ENCODE data around the gene CTXN2.

The CTXN2 gene

DNA sequence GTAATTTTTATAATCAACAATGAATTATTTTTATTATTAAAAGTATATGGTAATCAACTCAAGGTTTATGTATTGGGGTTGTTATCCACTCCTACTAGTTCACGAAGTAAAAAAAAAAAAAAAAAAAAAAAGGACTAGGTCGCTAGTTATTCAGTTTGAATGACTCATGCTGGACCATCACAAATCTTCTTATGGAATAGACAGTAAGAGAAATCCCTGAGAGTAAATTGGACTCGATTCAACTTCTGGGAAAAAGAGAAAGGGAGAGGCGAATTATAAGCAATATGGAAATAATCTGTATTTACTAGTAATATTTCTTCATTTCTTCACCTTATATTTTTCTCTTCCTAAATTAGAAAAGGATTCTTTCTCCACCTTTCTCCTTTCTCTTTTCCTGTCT lies 15.4 kb upstream of the CTXN2 start:
- Histone ChIP-seq H3K36me3 (ENCODE audit: control insufficient read depth, insufficient read depth, low read length) (no peaks in the 10 kb centered on the region), H3K27ac (ENCODE audit: insufficient read depth, low read depth, low read length, poor library complexity, severe bottlenecking) (no peak overlapping the region), H3K27me3 (ENCODE audit: control insufficient read depth, insufficient read depth, low read length, poor library complexity, severe bottlenecking) (no peaks in the 10 kb centered on the region), H3K4me1 (ENCODE audit: control insufficient read depth, insufficient read depth, low read length) (peaks cover 12% of the 10 kb centered on the region), H3K9me3 (ENCODE audit: control insufficient read depth, low read length) (no peaks in the 10 kb centered on the region), H3K4me3 (ENCODE audit: insufficient read depth, low read depth, low read length) (peak overlapping the region; percentile 57)
- WGBS, 2 experiments: 93% methylated on average over 3 of the region's 4 CpGs; no CpG with 5 or more reads in 1 of the 2 experiments

DNA sequence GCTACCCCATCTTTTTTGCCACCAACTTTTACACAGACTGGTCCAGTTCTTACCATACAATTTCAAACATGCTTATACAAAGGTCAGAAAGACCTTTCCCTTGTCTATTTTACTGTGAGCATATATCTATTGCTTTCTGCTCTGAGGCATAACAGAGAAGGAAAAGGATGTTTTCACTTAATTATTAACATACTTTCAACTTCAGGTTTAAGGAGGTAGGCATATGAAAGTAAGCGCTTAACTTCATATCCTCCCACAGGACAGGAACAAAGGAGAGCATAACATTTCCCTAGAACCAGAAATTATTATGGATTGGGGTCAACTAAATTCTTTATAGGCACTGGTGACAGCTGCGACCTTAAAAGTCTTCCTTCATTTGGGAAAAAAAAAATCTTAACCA lies 14.5 kb upstream of the CTXN2 start:
- no peaks in the 10 kb centered on the region for H3K27me3 ChIP-seq (ENCODE audit: control insufficient read depth, insufficient read depth, low read length, poor library complexity, severe bottlenecking)
- H3K9me3 ChIP-seq (ENCODE audit: control insufficient read depth, low read length): no peaks in the 10 kb centered on the region
- no peak overlapping the region for H3K27ac ChIP-seq (ENCODE audit: insufficient read depth, low read depth, low read length, poor library complexity, severe bottlenecking)
- H3K4me1 ChIP-seq (ENCODE audit: control insufficient read depth, insufficient read depth, low read length): peaks cover 12% of the 10 kb centered on the region
- no peaks in the 10 kb centered on the region for H3K36me3 ChIP-seq (ENCODE audit: control insufficient read depth, insufficient read depth, low read length)
- WGBS, 2 experiments: 36 to 48% methylated on average over 1 to 2 of the region's 2 CpGs
- H3K4me3 ChIP-seq (ENCODE audit: insufficient read depth, low read depth, low read length): peak overlapping the region; percentile 57

DNA sequence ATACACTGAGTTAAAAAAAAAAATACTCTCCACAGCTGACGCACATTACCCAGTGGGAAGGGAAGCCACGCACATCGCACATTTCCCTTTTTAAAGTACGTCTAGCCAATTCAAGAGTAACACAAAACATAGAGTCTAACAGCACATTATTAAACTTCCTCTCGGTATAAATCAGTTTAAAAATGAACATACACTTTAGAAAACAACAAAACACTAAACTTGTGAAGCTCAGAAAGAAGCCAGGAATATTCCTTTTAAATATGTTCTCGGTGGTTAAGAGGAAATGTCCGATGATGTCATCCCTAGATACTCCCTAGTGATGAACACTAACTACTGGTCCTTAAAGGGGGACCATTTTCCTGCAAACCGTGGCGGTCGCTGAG lies 14.1 kb upstream of the CTXN2 start:
- Histone ChIP-seq H3K27me3 (ENCODE audit: control insufficient read depth, insufficient read depth, low read length, poor library complexity, severe bottlenecking) (no peaks in the 10 kb centered on the region), H3K4me1 (ENCODE audit: control insufficient read depth, insufficient read depth, low read length) (peaks cover 12% of the 10 kb centered on the region), H3K36me3 (ENCODE audit: control insufficient read depth, insufficient read depth, low read length) (no peaks in the 10 kb centered on the region), H3K4me3 (ENCODE audit: insufficient read depth, low read depth, low read length) (peak overlapping the region; percentile 57), H3K9me3 (ENCODE audit: control insufficient read depth, low read length) (no peaks in the 10 kb centered on the region), H3K27ac (ENCODE audit: insufficient read depth, low read depth, low read length, poor library complexity, severe bottlenecking) (peak overlapping the region; percentile 82)
- WGBS, 2 experiments: 2 to 5% methylated on average over 10 of the region's 10 CpGs

DNA sequence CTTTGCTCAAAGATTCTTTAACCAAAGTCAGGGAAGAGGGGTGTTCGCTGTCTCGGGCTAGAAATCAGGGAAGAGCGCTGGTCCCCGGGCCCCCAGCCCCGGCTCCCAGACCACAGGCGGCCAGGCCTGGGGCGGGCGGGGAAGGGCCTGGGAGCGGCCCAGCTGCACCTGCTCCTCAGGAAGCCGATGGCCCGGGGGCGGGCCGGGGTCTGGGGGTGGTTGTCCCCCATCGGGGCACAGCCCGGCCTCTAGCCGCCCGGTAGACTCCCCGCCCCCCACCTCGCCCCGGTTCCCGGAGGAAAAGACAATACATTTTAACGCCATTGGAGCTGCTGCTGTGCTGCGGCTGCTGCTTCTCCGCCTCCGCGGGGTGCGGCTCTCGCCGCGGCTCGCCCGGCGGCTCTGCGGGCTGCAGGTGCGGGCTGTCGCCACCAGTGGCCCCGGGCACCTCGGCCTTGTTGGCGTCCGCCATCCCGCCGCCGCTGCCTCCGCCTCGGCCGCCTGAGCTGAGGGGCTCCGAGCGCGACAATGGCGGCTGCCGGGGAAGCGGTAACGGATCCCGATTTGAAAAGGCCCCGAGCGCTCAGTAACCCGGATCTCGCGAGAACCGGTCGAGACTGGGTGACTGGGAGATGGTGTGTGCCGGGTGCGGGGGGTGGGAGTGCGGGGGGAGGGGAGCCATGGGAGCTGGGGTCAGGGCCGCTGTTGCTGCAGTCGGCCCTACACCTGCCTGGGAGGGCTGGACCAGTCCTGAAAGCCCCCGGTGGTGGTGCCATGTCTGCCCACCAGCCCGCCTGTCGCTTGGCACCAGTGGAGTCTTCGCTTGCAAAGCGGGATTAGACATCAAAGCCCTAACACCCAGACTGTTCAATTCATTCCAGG lies 13.5 kb upstream of the CTXN2 start, which contains the start of gene MYEF2:
Gene MYEF2 (minus strand): TSS at position 530 of the 882 bp plus-strand sequence. CDS start 58 bp downstream, at position 472.
- Histone ChIP-seq H3K27ac (ENCODE audit: insufficient read depth, low read depth, low read length, poor library complexity, severe bottlenecking) (peak within 1 kb of the TSS; percentile 82), H3K27me3 (ENCODE audit: control insufficient read depth, insufficient read depth, low read length, poor library complexity, severe bottlenecking) (no peaks in the 10 kb centered on the region), H3K4me1 (ENCODE audit: control insufficient read depth, insufficient read depth, low read length) (peaks cover 12% of the 10 kb centered on the region), H3K36me3 (ENCODE audit: control insufficient read depth, insufficient read depth, low read length) (no peaks in the 10 kb centered on the region), H3K4me3 (ENCODE audit: insufficient read depth, low read depth, low read length) (peak within 1 kb of the TSS; percentile 57), H3K9me3 (ENCODE audit: control insufficient read depth, low read length) (no peaks in the 10 kb centered on the region)
- 1% methylated on average over 71 of the region's 71 CpGs for WGBS, 2 experiments

DNA sequence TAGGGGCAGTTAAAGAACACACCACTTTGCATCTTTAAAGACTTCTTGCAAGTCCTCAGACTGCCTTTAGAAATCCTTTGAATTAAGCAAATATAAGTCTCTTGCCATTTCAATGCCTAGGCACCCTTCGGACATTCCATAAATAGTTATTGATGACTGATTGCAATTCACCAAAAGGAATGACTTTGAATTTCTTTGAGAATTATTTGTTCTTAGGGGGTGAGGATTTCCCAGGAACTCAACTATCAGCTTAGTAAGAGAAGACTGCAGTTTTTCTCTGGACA lies 12.9 kb upstream of the CTXN2 start:
- Histone ChIP-seq H3K4me1 (ENCODE audit: control insufficient read depth, insufficient read depth, low read length) (peaks cover 12% of the 10 kb centered on the region), H3K4me3 (ENCODE audit: insufficient read depth, low read depth, low read length) (peak overlapping the region; percentile 57), H3K27me3 (ENCODE audit: control insufficient read depth, insufficient read depth, low read length, poor library complexity, severe bottlenecking) (no peaks in the 10 kb centered on the region), H3K36me3 (ENCODE audit: control insufficient read depth, insufficient read depth, low read length) (no peaks in the 10 kb centered on the region), H3K9me3 (ENCODE audit: control insufficient read depth, low read length) (no peaks in the 10 kb centered on the region), H3K27ac (ENCODE audit: insufficient read depth, low read depth, low read length, poor library complexity, severe bottlenecking) (no peak overlapping the region)
- WGBS, 2 experiments: 71 to 80% methylated on average over 1 of the region's 1 CpG

DNA sequence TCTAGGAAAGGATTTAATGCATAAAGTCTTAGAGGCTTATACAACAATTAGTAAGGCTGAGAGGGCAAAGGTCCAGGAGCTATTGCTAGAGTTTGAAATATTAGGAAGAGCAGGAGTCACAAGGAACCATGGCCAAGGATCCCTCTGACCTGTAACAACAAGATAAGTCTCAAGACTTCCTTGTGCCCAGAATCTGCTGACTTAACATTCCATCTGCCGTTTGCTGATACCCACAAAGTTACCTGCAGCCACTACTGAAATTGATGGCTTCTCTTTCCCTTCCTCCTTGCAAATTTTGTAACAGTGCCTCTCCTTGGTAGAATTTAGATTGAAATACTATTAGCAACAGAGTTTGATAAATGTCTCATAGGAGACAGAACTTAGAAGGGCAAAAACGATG lies 8.7 kb upstream of the CTXN2 start:
- H3K4me1 ChIP-seq (ENCODE audit: control insufficient read depth, insufficient read depth, low read length): no peaks in the 10 kb centered on the region
- no peaks in the 10 kb centered on the region for H3K36me3 ChIP-seq (ENCODE audit: control insufficient read depth, insufficient read depth, low read length)
- no peak overlapping the region for H3K27ac ChIP-seq (ENCODE audit: insufficient read depth, low read depth, low read length, poor library complexity, severe bottlenecking)
- no peak overlapping the region for H3K4me3 ChIP-seq (ENCODE audit: insufficient read depth, low read depth, low read length)
- WGBS, 2 experiments: 91 to 97% methylated on average over 2 of the region's 2 CpGs
- H3K27me3 ChIP-seq (ENCODE audit: control insufficient read depth, insufficient read depth, low read length, poor library complexity, severe bottlenecking): no peaks in the 10 kb centered on the region
- H3K9me3 ChIP-seq (ENCODE audit: control insufficient read depth, low read length): no peaks in the 10 kb centered on the region

DNA sequence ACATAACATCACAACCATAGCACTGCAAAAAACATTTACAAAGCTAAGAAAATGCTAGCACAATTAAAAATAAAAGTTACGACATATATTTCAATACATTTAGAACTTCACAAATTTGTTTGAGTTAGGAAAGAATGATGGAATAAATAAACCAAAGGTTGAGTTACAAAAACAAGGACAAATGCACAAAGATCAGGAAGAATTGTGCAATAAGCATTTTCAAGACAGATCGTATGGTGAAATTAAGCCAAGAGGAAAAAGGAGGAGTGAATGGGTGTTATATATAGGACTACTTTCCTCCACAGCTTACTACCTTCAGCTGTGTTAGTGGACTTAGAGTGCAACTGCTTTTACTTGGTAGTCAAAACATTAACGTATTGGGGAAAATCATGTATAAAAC lies 5.9 kb upstream of the CTXN2 start:
- H3K4me3 ChIP-seq (ENCODE audit: insufficient read depth, low read depth, low read length): no peak overlapping the region
- WGBS, 2 experiments: 91 to 100% methylated on average over 1 to 2 of the region's 3 CpGs
- H3K36me3 ChIP-seq (ENCODE audit: control insufficient read depth, insufficient read depth, low read length): no peaks in the 10 kb centered on the region
- H3K9me3 ChIP-seq (ENCODE audit: control insufficient read depth, low read length): no peaks in the 10 kb centered on the region
- H3K27ac ChIP-seq (ENCODE audit: insufficient read depth, low read depth, low read length, poor library complexity, severe bottlenecking): no peak overlapping the region
- no peaks in the 10 kb centered on the region for H3K4me1 ChIP-seq (ENCODE audit: control insufficient read depth, insufficient read depth, low read length)
- no peaks in the 10 kb centered on the region for H3K27me3 ChIP-seq (ENCODE audit: control insufficient read depth, insufficient read depth, low read length, poor library complexity, severe bottlenecking)

DNA sequence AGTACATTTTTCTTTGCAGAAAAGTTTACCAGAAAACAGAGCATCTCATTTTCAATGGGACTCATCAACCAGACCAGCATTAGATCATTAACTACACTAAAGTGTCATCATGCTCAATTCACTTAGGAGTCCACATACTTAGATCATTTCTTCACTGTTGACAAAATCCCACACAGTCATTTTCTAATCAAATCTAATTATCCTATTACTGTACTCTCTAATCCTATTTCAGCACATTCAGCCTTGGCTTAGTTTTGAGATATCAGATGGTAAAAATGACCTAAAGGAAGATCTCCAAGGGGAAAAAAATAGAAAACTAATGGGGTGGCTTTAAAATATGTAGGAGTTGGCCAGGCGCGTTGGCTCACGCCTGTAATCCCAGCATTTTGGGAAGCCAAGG lies 5.2 kb upstream of the CTXN2 start:
- Histone ChIP-seq H3K27ac (ENCODE audit: insufficient read depth, low read depth, low read length, poor library complexity, severe bottlenecking) (no peak overlapping the region), H3K4me1 (ENCODE audit: control insufficient read depth, insufficient read depth, low read length) (no peaks in the 10 kb centered on the region), H3K9me3 (ENCODE audit: control insufficient read depth, low read length) (no peaks in the 10 kb centered on the region), H3K27me3 (ENCODE audit: control insufficient read depth, insufficient read depth, low read length, poor library complexity, severe bottlenecking) (peaks cover 3% of the 10 kb centered on the region), H3K36me3 (ENCODE audit: control insufficient read depth, insufficient read depth, low read length) (no peaks in the 10 kb centered on the region), H3K4me3 (ENCODE audit: insufficient read depth, low read depth, low read length) (no peak overlapping the region)
- 91 to 97% methylated on average over 3 of the region's 3 CpGs for WGBS, 2 experiments

DNA sequence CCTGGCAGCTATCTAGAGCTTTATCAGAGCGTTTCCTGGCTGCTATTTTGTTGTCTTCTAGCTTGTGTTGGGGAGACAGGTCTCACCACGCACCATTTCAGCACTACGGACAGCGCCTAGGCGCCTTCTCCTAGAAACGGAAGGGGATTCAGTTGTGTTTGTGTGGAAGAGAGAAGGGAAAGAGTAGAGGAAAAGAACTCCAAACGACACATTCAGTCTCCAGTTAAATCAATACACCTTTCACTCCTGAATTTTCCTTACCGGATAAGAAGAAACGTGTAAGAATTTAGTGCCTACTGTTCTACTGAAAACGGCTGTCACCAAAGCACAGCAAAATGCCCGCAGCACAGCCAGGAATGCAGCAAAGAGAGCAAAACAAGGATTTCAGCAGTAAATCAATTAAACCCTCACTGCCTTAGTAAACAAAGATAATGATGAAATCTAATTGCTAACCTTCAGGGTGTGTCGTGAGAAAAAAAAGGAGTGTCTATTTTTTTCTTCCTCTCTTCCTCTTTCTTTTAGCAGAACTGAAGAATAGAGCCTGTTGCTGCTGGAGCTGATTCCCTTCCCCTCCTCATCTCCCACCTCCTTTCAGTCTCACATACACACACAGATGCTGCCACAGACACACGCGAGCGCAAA lies 412 bp upstream of the CTXN2 start:
- Histone ChIP-seq H3K4me3 (ENCODE audit: insufficient read depth, low read depth, low read length) (peak overlapping the region; percentile 28), H3K27ac (ENCODE audit: insufficient read depth, low read depth, low read length, poor library complexity, severe bottlenecking) (no peak overlapping the region), H3K27me3 (ENCODE audit: control insufficient read depth, insufficient read depth, low read length, poor library complexity, severe bottlenecking) (peaks cover 21% of the 10 kb centered on the region), H3K9me3 (ENCODE audit: control insufficient read depth, low read length) (no peaks in the 10 kb centered on the region), H3K36me3 (ENCODE audit: control insufficient read depth, insufficient read depth, low read length) (no peaks in the 10 kb centered on the region), H3K4me1 (ENCODE audit: control insufficient read depth, insufficient read depth, low read length) (no peaks in the 10 kb centered on the region)
- 7 to 8% methylated on average over 10 to 14 of the region's 15 CpGs for WGBS, 2 experiments

DNA sequence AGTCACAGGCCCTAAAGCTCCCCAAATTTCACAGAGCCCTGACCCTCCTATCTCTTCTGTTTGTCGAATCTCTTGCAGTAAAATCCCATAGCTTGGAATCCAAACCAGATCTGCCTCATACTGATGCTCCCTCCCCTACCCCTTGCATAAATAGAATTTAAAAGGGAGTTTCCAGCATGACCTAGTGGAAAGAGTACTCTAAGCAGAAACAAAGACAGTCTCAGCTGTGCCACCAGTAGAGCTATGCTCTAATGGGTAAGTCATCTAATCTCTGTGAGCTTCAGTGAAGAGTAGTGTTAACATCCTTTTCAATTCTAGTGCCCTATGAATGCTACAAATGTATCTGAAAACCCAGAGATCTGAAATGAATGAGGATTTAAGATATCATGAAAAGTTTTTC lies 10.6 kb downstream of the CTXN2 start:
- Histone ChIP-seq H3K36me3 (ENCODE audit: control insufficient read depth, insufficient read depth, low read length) (no peaks in the 10 kb centered on the region), H3K27ac (ENCODE audit: insufficient read depth, low read depth, low read length, poor library complexity, severe bottlenecking) (no peak overlapping the region), H3K4me3 (ENCODE audit: insufficient read depth, low read depth, low read length) (no peak overlapping the region), H3K9me3 (ENCODE audit: control insufficient read depth, low read length) (no peaks in the 10 kb centered on the region), H3K27me3 (ENCODE audit: control insufficient read depth, insufficient read depth, low read length, poor library complexity, severe bottlenecking) (no peaks in the 10 kb centered on the region), H3K4me1 (ENCODE audit: control insufficient read depth, insufficient read depth, low read length) (no peaks in the 10 kb centered on the region)
- 100% methylated on average over 1 of the region's 1 CpG for WGBS, 2 experiments
